Upper lobe of left lung (tissue), 4 donors: ENCODE measurements around the gene SLC50A1.
"Not testable (repeated sequence)": the region's sequence is repeated elsewhere in the genome, so short reads cannot be mapped to it uniquely, and the experiment has no call there.

ENCODE experiments used
- EP300 ChIP-seq, 4 donors: sonication (generic); formaldehyde crosslinking; IDR thresholded peaks; one replicate each; pipeline ENCODE4 v1.5.1; 2017; ENCODE audit warnings: antibody characterized with exemption in 4 of 4, control low read depth in 2 of 4
- POLR2A ChIP-seq, 4 donors: fragments of 450-650 bp; IDR thresholded peaks; one replicate each; pipeline ENCODE4 v1.5.1; 2016 to 2017; ENCODE audit warnings: antibody characterized with exemption in 4 of 4, mild to moderate bottlenecking in 2 of 4
- POLR2AphosphoS5 ChIP-seq, 2 donors: sonication (generic); formaldehyde crosslinking; IDR thresholded peaks; one replicate each; pipeline ENCODE4 v1.5.1; 2017; ENCODE audit warnings: antibody characterized with exemption in 2 of 2
- TF ChIP-seq, protein P1 (sequence below), 6 experiments: fragments of 450-650 bp in 4 of 6; fragments of 200-600 bp in 2 of 6; sonication (generic) in 2 of 6; IDR thresholded peaks; one replicate each; pipeline ENCODE4 v1.5.1; 2016 to 2019; ENCODE audit warnings: antibody characterized with exemption in 6 of 6

DNA sequence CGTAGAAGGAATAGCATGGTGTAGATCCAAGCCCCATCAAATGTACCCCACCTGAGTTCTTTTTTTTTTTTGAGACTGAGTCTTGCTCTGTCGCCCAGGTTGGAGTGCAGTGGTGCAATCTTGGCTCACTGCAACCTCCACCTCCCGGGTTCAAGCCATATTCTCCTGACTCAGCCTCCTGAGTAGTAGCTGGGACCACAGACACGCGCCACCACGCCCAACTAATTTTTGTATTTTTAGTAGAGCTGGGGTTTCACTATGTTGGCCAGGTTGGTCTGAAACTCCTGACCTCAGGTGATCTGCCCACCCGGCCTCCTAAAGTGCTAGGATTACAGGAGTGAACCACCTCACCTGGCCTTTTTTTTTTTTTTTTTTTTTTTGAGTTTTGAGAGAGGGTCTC is 17.6 kb upstream of the SLC50A1 start:
- not testable (repeated sequence) for TF ChIP-seq POLR2AphosphoS5, EP300, POLR2A (IDR thresholded peaks at IDR 0.05)
- TF ChIP-seq, protein P1, sequence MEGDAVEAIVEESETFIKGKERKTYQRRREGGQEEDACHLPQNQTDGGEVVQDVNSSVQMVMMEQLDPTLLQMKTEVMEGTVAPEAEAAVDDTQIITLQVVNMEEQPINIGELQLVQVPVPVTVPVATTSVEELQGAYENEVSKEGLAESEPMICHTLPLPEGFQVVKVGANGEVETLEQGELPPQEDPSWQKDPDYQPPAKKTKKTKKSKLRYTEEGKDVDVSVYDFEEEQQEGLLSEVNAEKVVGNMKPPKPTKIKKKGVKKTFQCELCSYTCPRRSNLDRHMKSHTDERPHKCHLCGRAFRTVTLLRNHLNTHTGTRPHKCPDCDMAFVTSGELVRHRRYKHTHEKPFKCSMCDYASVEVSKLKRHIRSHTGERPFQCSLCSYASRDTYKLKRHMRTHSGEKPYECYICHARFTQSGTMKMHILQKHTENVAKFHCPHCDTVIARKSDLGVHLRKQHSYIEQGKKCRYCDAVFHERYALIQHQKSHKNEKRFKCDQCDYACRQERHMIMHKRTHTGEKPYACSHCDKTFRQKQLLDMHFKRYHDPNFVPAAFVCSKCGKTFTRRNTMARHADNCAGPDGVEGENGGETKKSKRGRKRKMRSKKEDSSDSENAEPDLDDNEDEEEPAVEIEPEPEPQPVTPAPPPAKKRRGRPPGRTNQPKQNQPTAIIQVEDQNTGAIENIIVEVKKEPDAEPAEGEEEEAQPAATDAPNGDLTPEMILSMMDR (IDR thresholded peaks at IDR 0.05): not testable (repeated sequence)
